GM12878 (cell line): ENCODE measurements around the gene ATP5PO.
"Not testable (repeated sequence)": the region's sequence is repeated elsewhere in the genome, so short reads cannot be mapped to it uniquely, and the experiment has no call there.

Experiments
- ASH2L ChIP-seq: fragments of 300-600, 200-600 bp; sonication (generic); IDR thresholded peaks from 2 replicates; pipeline ENCODE4 v1.6.1; 2017; ENCODE audit warnings: low read depth, mild to moderate bottlenecking, borderline replicate concordance
- CTCF ChIP-seq, 3 experiments: IDR thresholded peaks in 2 of 3; conservative IDR thresholded peaks in 1 of 3; 2 replicates each; pipeline ENCODE4 v1.5.1; 2011; ENCODE audit warnings: low read depth in 3 of 3, low read length in 3 of 3, mild to moderate bottlenecking in 3 of 3, control low read depth in 2 of 3, moderate library complexity in 2 of 3, inconsistent platforms in 1 of 3, mixed read lengths in 1 of 3; ENCODE audit not compliant: control insufficient read depth in 2 of 3, insufficient read depth in 1 of 3; ENCODE audit errors: extremely low read depth in 1 of 3
- ETV6 ChIP-seq, 2 experiments: fragments of 450-650 bp in 1 of 2; IDR thresholded peaks in 1 of 2; conservative IDR thresholded peaks in 1 of 2; 2 replicates each; pipeline ENCODE4 v1.6.1; 2014; ENCODE audit warnings: antibody characterized with exemption in 1 of 2, borderline replicate concordance in 1 of 2, low read depth in 1 of 2, mild to moderate bottlenecking in 1 of 2, moderate library complexity in 1 of 2
- EZH2 ChIP-seq: IDR thresholded peaks from 2 replicates; pipeline ENCODE4 v1.6.1; 2012; ENCODE audit warnings: low read depth, mild to moderate bottlenecking, control low read depth, inconsistent platforms, low read length, borderline replicate concordance; ENCODE audit not compliant: control insufficient read depth
- JUNB ChIP-seq: IDR thresholded peaks from 2 replicates; pipeline ENCODE4 v1.6.1; 2016; ENCODE audit warnings: antibody characterized with exemption, mild to moderate bottlenecking
- SRF ChIP-seq, 2 experiments: IDR thresholded peaks; 2 replicates each; pipeline ENCODE4 v1.6.1; 2011; ENCODE audit warnings: low read depth in 2 of 2, low read length in 2 of 2, mild to moderate bottlenecking in 1 of 2, moderate library complexity in 1 of 2
- TAF1 ChIP-seq: IDR thresholded peaks from 2 replicates; pipeline ENCODE4 v1.6.1; 2011; ENCODE audit warnings: mild to moderate bottlenecking, low read depth, low read length, borderline replicate concordance
- YY1 ChIP-seq: IDR thresholded peaks from 2 replicates; pipeline ENCODE4 v1.6.1; 2011; ENCODE audit warnings: low read depth, mild to moderate bottlenecking, low read length

- not testable (repeated sequence) for TF ChIP-seq CTCF (IDR thresholded peaks at IDR 0.05 in 2 of 3, conservative IDR thresholded peaks at IDR 0.05 in 1 of 3; ENCODE audit: control insufficient read depth in 2 of 3, extremely low read depth in 1 of 3, insufficient read depth in 1 of 3, low read depth in 3 of 3, low read length in 3 of 3); SRF (IDR thresholded peaks at IDR 0.05; ENCODE audit: low read depth in 2 of 2, low read length in 2 of 2); YY1; ETV6 (conservative IDR thresholded peaks at IDR 0.05 in 1 of 2, IDR thresholded peaks at IDR 0.05 in 1 of 2; ENCODE audit: borderline replicate concordance in 1 of 2, low read depth in 1 of 2); JUNB; TAF1; ASH2L; EZH2
Observed at GRCh38 chr21:33926248-33926647, 10.6 kb upstream of the ATP5PO start.
